Measurements from ENCODE around the gene TPSAB1.

Gene TPSAB1

GRCh38 chr16:1211451-1212268 is 28.8 kb upstream of the TPSAB1 start:
- Histone ChIP-seq H3K36me3 (ENCODE audit: control insufficient read depth, insufficient read depth, low read length) (peaks cover 45% of the 10 kb centered on the region), H3K4me1 (ENCODE audit: control insufficient read depth, insufficient read depth, low read length) (no peaks in the 10 kb centered on the region), H3K27ac (ENCODE audit: low read depth, low read length) (no peak overlapping the region), H3K9me3 (ENCODE audit: control insufficient read depth, insufficient read depth, low read depth, low read length) (no peaks in the 10 kb centered on the region), H3K27me3 (ENCODE audit: control insufficient read depth, insufficient read depth, low read length) (no peaks in the 10 kb centered on the region), H3K4me3 (ENCODE audit: low read depth, low read length) (no peak overlapping the region), H3K9ac (ENCODE audit: low read length) (no peak overlapping the region)

GRCh38 chr16:1212616-1213194 is 27.8 kb upstream of the TPSAB1 start:
- Histone ChIP-seq H3K4me3 (ENCODE audit: low read depth, low read length) (no peak overlapping the region), H3K9ac (ENCODE audit: low read length) (no peak overlapping the region), H3K27me3 (ENCODE audit: control insufficient read depth, insufficient read depth, low read length) (no peaks in the 10 kb centered on the region), H3K27ac (ENCODE audit: low read depth, low read length) (no peak overlapping the region), H3K36me3 (ENCODE audit: control insufficient read depth, insufficient read depth, low read length) (peaks cover 45% of the 10 kb centered on the region), H3K4me1 (ENCODE audit: control insufficient read depth, insufficient read depth, low read length) (no peaks in the 10 kb centered on the region), H3K9me3 (ENCODE audit: control insufficient read depth, insufficient read depth, low read depth, low read length) (no peaks in the 10 kb centered on the region)

- no peaks in the 10 kb centered on the region for H3K9me3 ChIP-seq (ENCODE audit: control insufficient read depth, insufficient read depth, low read depth, low read length)
- no peaks in the 10 kb centered on the region for H3K4me1 ChIP-seq (ENCODE audit: control insufficient read depth, insufficient read depth, low read length)
- H3K9ac ChIP-seq (ENCODE audit: low read length), result no peak overlapping the region
- no peaks in the 10 kb centered on the region for H3K27me3 ChIP-seq (ENCODE audit: control insufficient read depth, insufficient read depth, low read length)
- H3K4me3 ChIP-seq (ENCODE audit: low read depth, low read length), result no peak overlapping the region
- peaks cover 46% of the 10 kb centered on the region for H3K36me3 ChIP-seq (ENCODE audit: control insufficient read depth, insufficient read depth, low read length)
- no peak overlapping the region for H3K27ac ChIP-seq (ENCODE audit: low read depth, low read length)
These were observed 27.3 kb upstream of the TPSAB1 start for GRCh38 chr16:1213231-1213630.

GRCh38 chr16:1213796-1214372 is 26.6 kb upstream of the TPSAB1 start:
- Histone ChIP-seq H3K9me3 (ENCODE audit: control insufficient read depth, insufficient read depth, low read depth, low read length) (no peaks in the 10 kb centered on the region), H3K27ac (ENCODE audit: low read depth, low read length) (no peak overlapping the region), H3K4me3 (ENCODE audit: low read depth, low read length) (no peak overlapping the region), H3K27me3 (ENCODE audit: control insufficient read depth, insufficient read depth, low read length) (no peaks in the 10 kb centered on the region), H3K4me1 (ENCODE audit: control insufficient read depth, insufficient read depth, low read length) (no peaks in the 10 kb centered on the region), H3K36me3 (ENCODE audit: control insufficient read depth, insufficient read depth, low read length) (peaks cover 43% of the 10 kb centered on the region), H3K9ac (ENCODE audit: low read length) (no peak overlapping the region)

- Histone ChIP-seq H3K36me3 (ENCODE audit: control insufficient read depth, insufficient read depth, low read length) (peaks cover 50% of the 10 kb centered on the region), H3K4me1 (ENCODE audit: control insufficient read depth, insufficient read depth, low read length) (no peaks in the 10 kb centered on the region), H3K9ac (ENCODE audit: low read length) (no peak overlapping the region), H3K9me3 (ENCODE audit: control insufficient read depth, insufficient read depth, low read depth, low read length) (no peaks in the 10 kb centered on the region), H3K27me3 (ENCODE audit: control insufficient read depth, insufficient read depth, low read length) (no peaks in the 10 kb centered on the region), H3K4me3 (ENCODE audit: low read depth, low read length) (no peak overlapping the region), H3K27ac (ENCODE audit: low read depth, low read length) (no peak overlapping the region)
These were observed 25.8 kb upstream of the TPSAB1 start for GRCh38 chr16:1214719-1215118.

- no peak overlapping the region for H3K4me3 ChIP-seq (ENCODE audit: low read depth, low read length)
- H3K9me3 ChIP-seq (ENCODE audit: control insufficient read depth, insufficient read depth, low read depth, low read length), result no peaks in the 10 kb centered on the region
- H3K4me1 ChIP-seq (ENCODE audit: control insufficient read depth, insufficient read depth, low read length), result no peaks in the 10 kb centered on the region
- H3K36me3 ChIP-seq (ENCODE audit: control insufficient read depth, insufficient read depth, low read length), result peaks cover 46% of the 10 kb centered on the region
- no peak overlapping the region for H3K27ac ChIP-seq (ENCODE audit: low read depth, low read length)
- H3K9ac ChIP-seq (ENCODE audit: low read length), result no peak overlapping the region
- H3K27me3 ChIP-seq (ENCODE audit: control insufficient read depth, insufficient read depth, low read length), result no peaks in the 10 kb centered on the region
These were observed 24.8 kb upstream of the TPSAB1 start for GRCh38 chr16:1215574-1216295.

- no peak overlapping the region for H3K4me3 ChIP-seq (ENCODE audit: low read depth, low read length)
- H3K27me3 ChIP-seq (ENCODE audit: control insufficient read depth, insufficient read depth, low read length), result no peaks in the 10 kb centered on the region
- H3K9ac ChIP-seq (ENCODE audit: low read length), result no peak overlapping the region
- H3K36me3 ChIP-seq (ENCODE audit: control insufficient read depth, insufficient read depth, low read length), result peaks cover 40% of the 10 kb centered on the region
- no peak overlapping the region for H3K27ac ChIP-seq (ENCODE audit: low read depth, low read length)
- no peaks in the 10 kb centered on the region for H3K4me1 ChIP-seq (ENCODE audit: control insufficient read depth, insufficient read depth, low read length)
- no peaks in the 10 kb centered on the region for H3K9me3 ChIP-seq (ENCODE audit: control insufficient read depth, insufficient read depth, low read depth, low read length)
These were observed 24.2 kb upstream of the TPSAB1 start for GRCh38 chr16:1216296-1216619.

GRCh38 chr16:1216681-1217400 is 23.7 kb upstream of the TPSAB1 start:
- peaks cover 37% of the 10 kb centered on the region for H3K36me3 ChIP-seq (ENCODE audit: control insufficient read depth, insufficient read depth, low read length)
- no peak overlapping the region for H3K9ac ChIP-seq (ENCODE audit: low read length)
- no peak overlapping the region for H3K4me3 ChIP-seq (ENCODE audit: low read depth, low read length)
- no peaks in the 10 kb centered on the region for H3K9me3 ChIP-seq (ENCODE audit: control insufficient read depth, insufficient read depth, low read depth, low read length)
- H3K27ac ChIP-seq (ENCODE audit: low read depth, low read length), result no peak overlapping the region
- H3K27me3 ChIP-seq (ENCODE audit: control insufficient read depth, insufficient read depth, low read length), result no peaks in the 10 kb centered on the region
- no peaks in the 10 kb centered on the region for H3K4me1 ChIP-seq (ENCODE audit: control insufficient read depth, insufficient read depth, low read length)

- Histone ChIP-seq H3K9ac (ENCODE audit: low read length) (no peak overlapping the region), H3K9me3 (ENCODE audit: control insufficient read depth, insufficient read depth, low read depth, low read length) (no peaks in the 10 kb centered on the region), H3K36me3 (ENCODE audit: control insufficient read depth, insufficient read depth, low read length) (peaks cover 37% of the 10 kb centered on the region), H3K27ac (ENCODE audit: low read depth, low read length) (no peak overlapping the region), H3K4me3 (ENCODE audit: low read depth, low read length) (no peak overlapping the region), H3K4me1 (ENCODE audit: control insufficient read depth, insufficient read depth, low read length) (no peaks in the 10 kb centered on the region), H3K27me3 (ENCODE audit: control insufficient read depth, insufficient read depth, low read length) (no peaks in the 10 kb centered on the region)
These were observed 23.0 kb upstream of the TPSAB1 start for GRCh38 chr16:1217526-1217925.

GRCh38 chr16:1218061-1218929 is 22.2 kb upstream of the TPSAB1 start:
- Histone ChIP-seq H3K4me3 (ENCODE audit: low read depth, low read length) (no peak overlapping the region), H3K4me1 (ENCODE audit: control insufficient read depth, insufficient read depth, low read length) (no peaks in the 10 kb centered on the region), H3K9ac (ENCODE audit: low read length) (no peak overlapping the region), H3K27ac (ENCODE audit: low read depth, low read length) (no peak overlapping the region), H3K27me3 (ENCODE audit: control insufficient read depth, insufficient read depth, low read length) (no peaks in the 10 kb centered on the region), H3K36me3 (ENCODE audit: control insufficient read depth, insufficient read depth, low read length) (peaks cover 34% of the 10 kb centered on the region), H3K9me3 (ENCODE audit: control insufficient read depth, insufficient read depth, low read depth, low read length) (no peaks in the 10 kb centered on the region)
